ENCODE measurements around the gene OSBPL7. TPM values are rescaled to one million over a fixed set of nuclear protein-coding genes. Genes with fewer than 3 reads are reported as not detected.

The OSBPL7 gene
- total and polyA plus RNA-seq, 2 of the 4 experiments (the other 2 are of a cell fraction), result 5.2 to 14.5 TPM

- Histone ChIP-seq H3K79me1 (ENCODE audit: low read depth in 1 of 2, low read length in 2 of 2) (no peaks in the 10 kb centered on the region), H2BK5ac (ENCODE audit: low read depth, low read length, poor library complexity, severe bottlenecking) (no peak overlapping the region), H3K27ac (ENCODE audit: insufficient read depth, low read length) (no peak overlapping the region), H2BK15ac (ENCODE audit: low read depth, low read length) (no peak overlapping the region), H3K36me3 (ENCODE audit: control insufficient read depth, insufficient read depth, low read length) (no peaks in the 10 kb centered on the region), H3K23ac (ENCODE audit: low read depth, low read length) (no peak overlapping the region), H4K8ac (ENCODE audit: low read depth in 2 of 2, low read length in 2 of 2) (no peak overlapping the region), H3K18ac (ENCODE audit: low read depth, low read length) (no peak overlapping the region), H2AFZ (replicated peaks; ENCODE audit: low read length, poor library complexity) (no peak overlapping the region), H4K91ac (ENCODE audit: insufficient read depth, low read depth, low read length) (no peak overlapping the region), H4K5ac (ENCODE audit: low read depth, low read length) (no peak overlapping the region), H2AK5ac (ENCODE audit: low read depth, low read length) (no peak overlapping the region), H3K4me1 (ENCODE audit: control insufficient read depth, insufficient read depth, low read length) (no peaks in the 10 kb centered on the region), H3K9ac (ENCODE audit: low read depth, low read length) (no peak overlapping the region), H3K4ac (ENCODE audit: low read depth, low read length) (no peak overlapping the region), H3K9me1 (ENCODE audit: insufficient read depth, low read length) (no peaks in the 10 kb centered on the region), H4K20me1 (ENCODE audit: insufficient read depth, low read length) (no peaks in the 10 kb centered on the region), H3K27me3 (ENCODE audit: control insufficient read depth, insufficient read depth, low read length) (peaks cover 75% of the 10 kb centered on the region), H3K9me3 (ENCODE audit: control insufficient read depth, insufficient read depth, low read length) (no peaks in the 10 kb centered on the region), H2AK9ac (replicated peaks; ENCODE audit: low read depth, low read length, poor library complexity) (no peak overlapping the region), H2BK20ac (ENCODE audit: low read depth, low read length) (no peak overlapping the region), H2BK120ac (ENCODE audit: low read depth, low read length) (no peak overlapping the region), H3K4me3 (ENCODE audit: insufficient read depth, low read depth, low read length) (no peak overlapping the region), H3K4me2 (ENCODE audit: low read depth, low read length) (no peak overlapping the region), H3K56ac (ENCODE audit: extremely low read depth, insufficient read depth, low read length) (no peak overlapping the region), H3K14ac (replicated peaks; ENCODE audit: low read depth, low read length) (no peak overlapping the region)
- no TSS peak for BruUV-seq (replicated peaks)
- no peak for DNase-seq
- POLR2A ChIA-PET (ENCODE audit: unreplicated experiment), result no interaction called here
- no peak for ATAC-seq (ENCODE audit: low read depth)
- no peak for TF ChIP-seq SMC3 (IDR thresholded peaks at IDR 0.05; ENCODE audit: low read depth, low read length)
- no peak for TF ChIP-seq MAZ (IDR thresholded peaks at IDR 0.05; ENCODE audit: borderline replicate concordance, low read depth, low read length)
- TF ChIP-seq CEBPB (IDR thresholded peaks at IDR 0.05; ENCODE audit: low read depth, low read length), result no peak
- no peak for TF ChIP-seq MXI1 (IDR thresholded peaks at IDR 0.05; ENCODE audit: borderline replicate concordance, low read depth, low read length)
- no peak for TF ChIP-seq POLR2A (IDR thresholded peaks at IDR 0.05; ENCODE audit: low read depth, low read length)
- TF ChIP-seq, protein P1, sequence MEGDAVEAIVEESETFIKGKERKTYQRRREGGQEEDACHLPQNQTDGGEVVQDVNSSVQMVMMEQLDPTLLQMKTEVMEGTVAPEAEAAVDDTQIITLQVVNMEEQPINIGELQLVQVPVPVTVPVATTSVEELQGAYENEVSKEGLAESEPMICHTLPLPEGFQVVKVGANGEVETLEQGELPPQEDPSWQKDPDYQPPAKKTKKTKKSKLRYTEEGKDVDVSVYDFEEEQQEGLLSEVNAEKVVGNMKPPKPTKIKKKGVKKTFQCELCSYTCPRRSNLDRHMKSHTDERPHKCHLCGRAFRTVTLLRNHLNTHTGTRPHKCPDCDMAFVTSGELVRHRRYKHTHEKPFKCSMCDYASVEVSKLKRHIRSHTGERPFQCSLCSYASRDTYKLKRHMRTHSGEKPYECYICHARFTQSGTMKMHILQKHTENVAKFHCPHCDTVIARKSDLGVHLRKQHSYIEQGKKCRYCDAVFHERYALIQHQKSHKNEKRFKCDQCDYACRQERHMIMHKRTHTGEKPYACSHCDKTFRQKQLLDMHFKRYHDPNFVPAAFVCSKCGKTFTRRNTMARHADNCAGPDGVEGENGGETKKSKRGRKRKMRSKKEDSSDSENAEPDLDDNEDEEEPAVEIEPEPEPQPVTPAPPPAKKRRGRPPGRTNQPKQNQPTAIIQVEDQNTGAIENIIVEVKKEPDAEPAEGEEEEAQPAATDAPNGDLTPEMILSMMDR (conservative IDR thresholded peaks at IDR 0.05; ENCODE audit: low read depth, low read length), result no peak
- no peak for TF ChIP-seq MAFK (IDR thresholded peaks at IDR 0.05; ENCODE audit: low read depth, low read length)
- no peak for TF ChIP-seq RAD21 (IDR thresholded peaks at IDR 0.05; ENCODE audit: low read length)
- in situ Hi-C loops (cut with MboI; ENCODE audit: low sequenced_read_pairs), result no loop called here
- CTCF ChIA-PET, result no interaction called here
- intact Hi-C loops (cut with micrococcal nuclease), result no loop called here
- WGBS, 2 experiments (ENCODE audit: extremely low coverage in 2 of 2, insufficient read length in 1 of 2), result 37% methylated on average over 3 of the region's 5 CpGs; no CpG with 5 or more reads in 1 of the 2 experiments
- dilution Hi-C loops (cut with HindIII; ENCODE audit: low sequenced_read_pairs, unreplicated experiment), result no loop called here
Observed at GRCh38 chr17:47853616-47854015, 32.0 kb upstream of the OSBPL7 start.

Measured in IMR-90 (cell line).